HepG2 (cell line): ENCODE measurements around the gene RHBDL1. TPM values are rescaled to one million over a fixed set of nuclear protein-coding genes. Genes with fewer than 3 reads are reported as not detected.

Source experiments
- ASH2L ChIP-seq: fragments of 300-600, 200-600 bp; sonication (generic); IDR thresholded peaks from 2 replicates; pipeline ENCODE4 v1.7.0; 2017; ENCODE audit warnings: low read depth, mild to moderate bottlenecking, moderate library complexity, mixed read lengths, low read length; ENCODE audit not compliant: insufficient read length
- CEBPG ChIP-seq: IDR thresholded peaks from 2 replicates; pipeline ENCODE4 v1.6.1; 2016
- CENPX ChIP-seq: sonication (generic); formaldehyde crosslinking; IDR thresholded peaks from 2 replicates; pipeline ENCODE4 v1.9.0; 2021; ENCODE audit warnings: mild to moderate bottlenecking, missing genetic modification reagents, moderate library complexity
- ELF1 ChIP-seq: sonication (generic); formaldehyde crosslinking; IDR thresholded peaks from 2 replicates; pipeline ENCODE4 v1.4.0; 2020; ENCODE audit warnings: missing genetic modification reagents
- GATAD2A ChIP-seq: IDR thresholded peaks from 2 replicates; pipeline ENCODE4 v1.6.1; 2016
- NCOA5 ChIP-seq: sonication (generic); formaldehyde crosslinking; IDR thresholded peaks from 2 replicates; pipeline ENCODE4 v1.4.0; 2020; ENCODE audit warnings: missing genetic modification reagents
- PHF8 ChIP-seq: sonication (generic); formaldehyde crosslinking; IDR thresholded peaks from 2 replicates; pipeline ENCODE4 v1.5.0; 2020; ENCODE audit warnings: missing genetic modification reagents
- PLRG1 ChIP-seq: fragments of 450-650 bp; conservative IDR thresholded peaks from 2 replicates; pipeline ENCODE4 v1.6.1; 2016
- RORA ChIP-seq: sonication (generic); formaldehyde crosslinking; IDR thresholded peaks from 2 replicates; pipeline ENCODE4 v1.5.0; 2020; ENCODE audit warnings: mild to moderate bottlenecking, missing genetic modification reagents, moderate library complexity
- SAFB2 ChIP-seq: sonication (generic); formaldehyde crosslinking; IDR thresholded peaks from 2 replicates; pipeline ENCODE4 v1.5.1; 2020; ENCODE audit warnings: missing genetic modification reagents, low read depth, mild to moderate bottlenecking, borderline replicate concordance
- ZNF251 ChIP-seq: sonication (generic); formaldehyde crosslinking; IDR thresholded peaks from 2 replicates; pipeline ENCODE4 v1.9.0; 2021; ENCODE audit warnings: mild to moderate bottlenecking, missing genetic modification reagents
- ZNF256 ChIP-seq: sonication (generic); formaldehyde crosslinking; conservative IDR thresholded peaks from 2 replicates; pipeline ENCODE4 v1.4.0; 2020; ENCODE audit warnings: missing genetic modification reagents
- ZNF343 ChIP-seq: sonication (generic); formaldehyde crosslinking; IDR thresholded peaks from 2 replicates; pipeline ENCODE4 v1.4.0; 2020; ENCODE audit warnings: mild to moderate bottlenecking, missing genetic modification reagents
- ZNF414 ChIP-seq: sonication (generic); formaldehyde crosslinking; IDR thresholded peaks from 2 replicates; pipeline ENCODE4 v1.5.0; 2020; ENCODE audit warnings: missing genetic modification reagents
- ZNF432 ChIP-seq: sonication (generic); formaldehyde crosslinking; IDR thresholded peaks from 2 replicates; pipeline ENCODE4 v1.5.0; 2020; ENCODE audit warnings: missing genetic modification reagents, mild to moderate bottlenecking, borderline replicate concordance
- ZNF629 ChIP-seq: sonication (generic); formaldehyde crosslinking; conservative IDR thresholded peaks from 2 replicates; pipeline ENCODE4 v1.5.0; 2020; ENCODE audit warnings: missing genetic modification reagents
- ZNF768 ChIP-seq: sonication (generic); formaldehyde crosslinking; IDR thresholded peaks from 2 replicates; pipeline ENCODE4 v1.4.0; 2020; ENCODE audit warnings: missing genetic modification reagents
- ZNF839 ChIP-seq: sonication (generic); formaldehyde crosslinking; IDR thresholded peaks from 2 replicates; pipeline ENCODE4 v1.4.0; 2020; ENCODE audit warnings: missing genetic modification reagents, mild to moderate bottlenecking, borderline replicate concordance
- polyA plus RNA-seq, 8 experiments: library from polyadenylated mRNA; depleted of rRNA in 3 of 8; stranded (reverse) in 7 of 8; unstranded in 1 of 8; fragments of >200 nt; fragmentation: Illumina TruSeq in 4 of 8; extraction: Trizol in 4 of 8; gene quantifications; 2 replicates each; pipeline versions ENCODE4 v1.2.1 to v1.2.3, GENCODE V29; 2011 to 2016; ENCODE audit warnings: low read depth in 4 of 8, missing spikeins in 1 of 8, mixed read lengths in 1 of 8; ENCODE audit not compliant: insufficient read depth in 1 of 8
- total RNA-seq, 5 experiments: library from RNA; depleted of rRNA; stranded (reverse); fragments of >200 nt; fragmentation: Illumina TruSeq; extraction: Trizol; gene quantifications; 2 replicates each; pipeline ENCODE4 v1.2.3, GENCODE V29; 2016; ENCODE audit warnings: low read depth in 1 of 5
- TF ChIP-seq, protein P1 (sequence below): sonication (generic); formaldehyde crosslinking; IDR thresholded peaks from 2 replicates; pipeline ENCODE4 v1.8.1; 2023; ENCODE audit warnings: mild to moderate bottlenecking, inconsistent platforms, moderate library complexity, missing genetic modification reagents, borderline replicate concordance
- TF ChIP-seq, protein P2 (sequence below): sonication (generic); formaldehyde crosslinking; IDR thresholded peaks from 2 replicates; pipeline ENCODE4 v1.4.0; 2020; ENCODE audit warnings: mild to moderate bottlenecking, missing genetic modification reagents
- TF ChIP-seq, protein P3 (sequence below): sonication (generic); formaldehyde crosslinking; IDR thresholded peaks from 2 replicates; pipeline ENCODE4 v1.4.0; 2020; ENCODE audit warnings: low read depth, mild to moderate bottlenecking, missing genetic modification reagents

The RHBDL1 gene
- total and polyA plus RNA-seq, 2 of the 13 experiments (the other 11 are each of a cell fraction or from before 2014, with no cell fraction given): 1.8 to 3.8 TPM

- TF ChIP-seq, protein P1, sequence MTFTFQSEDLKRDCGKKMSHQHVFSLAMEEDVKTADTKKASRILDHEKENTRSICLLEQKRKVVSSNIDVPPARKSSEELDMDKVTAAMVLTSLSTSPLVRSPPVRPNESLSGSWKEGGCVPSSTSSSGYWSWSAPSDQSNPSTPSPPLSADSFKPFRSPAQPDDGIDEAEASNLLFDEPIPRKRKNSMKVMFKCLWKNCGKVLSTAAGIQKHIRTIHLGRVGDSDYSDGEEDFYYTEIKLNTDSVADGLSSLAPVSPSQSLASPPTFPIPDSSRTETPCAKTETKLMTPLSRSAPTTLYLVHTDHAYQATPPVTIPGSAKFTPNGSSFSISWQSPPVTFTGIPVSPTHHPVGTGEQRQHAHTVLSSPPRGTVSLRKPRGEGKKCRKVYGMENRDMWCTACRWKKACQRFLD (CRISPR knock-in tag): no peak
- TF ChIP-seq SAFB2: no peak
- TF ChIP-seq GATAD2A: 0 out of 2 replicates have a peak, but pooled peaks have one; percentile 12
- TF ChIP-seq, protein P2, sequence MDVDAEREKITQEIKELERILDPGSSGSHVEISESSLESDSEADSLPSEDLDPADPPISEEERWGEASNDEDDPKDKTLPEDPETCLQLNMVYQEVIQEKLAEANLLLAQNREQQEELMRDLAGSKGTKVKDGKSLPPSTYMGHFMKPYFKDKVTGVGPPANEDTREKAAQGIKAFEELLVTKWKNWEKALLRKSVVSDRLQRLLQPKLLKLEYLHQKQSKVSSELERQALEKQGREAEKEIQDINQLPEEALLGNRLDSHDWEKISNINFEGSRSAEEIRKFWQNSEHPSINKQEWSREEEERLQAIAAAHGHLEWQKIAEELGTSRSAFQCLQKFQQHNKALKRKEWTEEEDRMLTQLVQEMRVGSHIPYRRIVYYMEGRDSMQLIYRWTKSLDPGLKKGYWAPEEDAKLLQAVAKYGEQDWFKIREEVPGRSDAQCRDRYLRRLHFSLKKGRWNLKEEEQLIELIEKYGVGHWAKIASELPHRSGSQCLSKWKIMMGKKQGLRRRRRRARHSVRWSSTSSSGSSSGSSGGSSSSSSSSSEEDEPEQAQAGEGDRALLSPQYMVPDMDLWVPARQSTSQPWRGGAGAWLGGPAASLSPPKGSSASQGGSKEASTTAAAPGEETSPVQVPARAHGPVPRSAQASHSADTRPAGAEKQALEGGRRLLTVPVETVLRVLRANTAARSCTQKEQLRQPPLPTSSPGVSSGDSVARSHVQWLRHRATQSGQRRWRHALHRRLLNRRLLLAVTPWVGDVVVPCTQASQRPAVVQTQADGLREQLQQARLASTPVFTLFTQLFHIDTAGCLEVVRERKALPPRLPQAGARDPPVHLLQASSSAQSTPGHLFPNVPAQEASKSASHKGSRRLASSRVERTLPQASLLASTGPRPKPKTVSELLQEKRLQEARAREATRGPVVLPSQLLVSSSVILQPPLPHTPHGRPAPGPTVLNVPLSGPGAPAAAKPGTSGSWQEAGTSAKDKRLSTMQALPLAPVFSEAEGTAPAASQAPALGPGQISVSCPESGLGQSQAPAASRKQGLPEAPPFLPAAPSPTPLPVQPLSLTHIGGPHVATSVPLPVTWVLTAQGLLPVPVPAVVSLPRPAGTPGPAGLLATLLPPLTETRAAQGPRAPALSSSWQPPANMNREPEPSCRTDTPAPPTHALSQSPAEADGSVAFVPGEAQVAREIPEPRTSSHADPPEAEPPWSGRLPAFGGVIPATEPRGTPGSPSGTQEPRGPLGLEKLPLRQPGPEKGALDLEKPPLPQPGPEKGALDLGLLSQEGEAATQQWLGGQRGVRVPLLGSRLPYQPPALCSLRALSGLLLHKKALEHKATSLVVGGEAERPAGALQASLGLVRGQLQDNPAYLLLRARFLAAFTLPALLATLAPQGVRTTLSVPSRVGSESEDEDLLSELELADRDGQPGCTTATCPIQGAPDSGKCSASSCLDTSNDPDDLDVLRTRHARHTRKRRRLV: 0 out of 2 replicates have a peak, but pooled peaks have one; percentile 6
- no peak for TF ChIP-seq ZNF343 (CRISPR knock-in tag)
- 0 out of 2 replicates have a peak, but pooled peaks have one; percentile 54 for TF ChIP-seq ZNF256 (CRISPR knock-in tag)
- TF ChIP-seq ELF1 (CRISPR knock-in tag): 0 out of 2 replicates have a peak, but pooled peaks have one; percentile 27
- no peak for TF ChIP-seq PLRG1
- no peak for TF ChIP-seq ZNF432 (CRISPR knock-in tag)
- no peak for TF ChIP-seq CEBPG (CRISPR knock-in tag)
- peak; percentile 27 for TF ChIP-seq ASH2L
- peak; percentile 18; the same call in 1 of the 2 replicates for TF ChIP-seq ZNF768 (CRISPR knock-in tag)
- TF ChIP-seq ZNF629: 0 out of 2 replicates have a peak, but pooled peaks have one; percentile 19
- peak; percentile 32; the same call in 1 of the 2 replicates for TF ChIP-seq ZNF839 (CRISPR knock-in tag)
- TF ChIP-seq ZNF414: peak; percentile 11; the same call in 1 of the 2 replicates
- TF ChIP-seq, protein P3, sequence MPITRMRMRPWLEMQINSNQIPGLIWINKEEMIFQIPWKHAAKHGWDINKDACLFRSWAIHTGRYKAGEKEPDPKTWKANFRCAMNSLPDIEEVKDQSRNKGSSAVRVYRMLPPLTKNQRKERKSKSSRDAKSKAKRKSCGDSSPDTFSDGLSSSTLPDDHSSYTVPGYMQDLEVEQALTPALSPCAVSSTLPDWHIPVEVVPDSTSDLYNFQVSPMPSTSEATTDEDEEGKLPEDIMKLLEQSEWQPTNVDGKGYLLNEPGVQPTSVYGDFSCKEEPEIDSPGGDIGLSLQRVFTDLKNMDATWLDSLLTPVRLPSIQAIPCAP (CRISPR knock-in tag): no peak
- TF ChIP-seq RORA (CRISPR knock-in tag): no peak
- no peak for TF ChIP-seq CENPX (CRISPR knock-in tag)
- TF ChIP-seq ZNF251 (CRISPR knock-in tag): no peak
- TF ChIP-seq NCOA5: no peak
- peak; percentile 50 for TF ChIP-seq PHF8 (CRISPR knock-in tag)
Measured at GRCh38 chr16:678858-679813, 3.7 kb downstream of the RHBDL1 start (continued).
